GM20000 (cell line): ENCODE measurements around the gene NAT9.

Source experiments
- DNase-seq: peaks from one replicate; pipeline ENCODE4 v3.0.0; 2012; ENCODE audit warnings: low spot score
- TF ChIP-seq, protein P1 (sequence below): IDR thresholded peaks from 2 replicates; pipeline ENCODE4 v1.5.1; 2012; ENCODE audit warnings: mild to moderate bottlenecking, control low read depth; ENCODE audit errors: extremely low read depth, missing control alignments

Gene NAT9

DNA sequence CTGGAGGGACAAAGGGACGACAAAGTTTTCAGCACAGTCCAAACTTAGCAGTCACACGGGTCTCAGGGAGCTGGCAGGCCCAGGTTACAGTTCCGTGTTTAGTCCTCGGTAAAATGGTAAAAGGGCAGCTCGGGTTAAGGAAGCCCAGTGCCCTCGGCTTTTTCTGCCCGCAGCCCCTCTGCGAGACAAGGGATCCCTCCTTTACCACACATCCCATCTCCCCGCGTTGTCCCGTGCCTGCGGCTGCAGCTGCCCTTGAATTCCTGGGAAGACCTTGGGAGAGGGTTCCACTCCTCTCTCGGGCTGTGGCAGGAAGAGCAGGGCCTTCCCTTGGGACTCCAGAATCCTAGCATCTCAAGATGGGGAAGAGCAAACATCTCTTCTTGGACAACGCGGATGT lies 46.3 kb downstream of the NAT9 start:
- no peak for DNase-seq
- TF ChIP-seq, protein P1, sequence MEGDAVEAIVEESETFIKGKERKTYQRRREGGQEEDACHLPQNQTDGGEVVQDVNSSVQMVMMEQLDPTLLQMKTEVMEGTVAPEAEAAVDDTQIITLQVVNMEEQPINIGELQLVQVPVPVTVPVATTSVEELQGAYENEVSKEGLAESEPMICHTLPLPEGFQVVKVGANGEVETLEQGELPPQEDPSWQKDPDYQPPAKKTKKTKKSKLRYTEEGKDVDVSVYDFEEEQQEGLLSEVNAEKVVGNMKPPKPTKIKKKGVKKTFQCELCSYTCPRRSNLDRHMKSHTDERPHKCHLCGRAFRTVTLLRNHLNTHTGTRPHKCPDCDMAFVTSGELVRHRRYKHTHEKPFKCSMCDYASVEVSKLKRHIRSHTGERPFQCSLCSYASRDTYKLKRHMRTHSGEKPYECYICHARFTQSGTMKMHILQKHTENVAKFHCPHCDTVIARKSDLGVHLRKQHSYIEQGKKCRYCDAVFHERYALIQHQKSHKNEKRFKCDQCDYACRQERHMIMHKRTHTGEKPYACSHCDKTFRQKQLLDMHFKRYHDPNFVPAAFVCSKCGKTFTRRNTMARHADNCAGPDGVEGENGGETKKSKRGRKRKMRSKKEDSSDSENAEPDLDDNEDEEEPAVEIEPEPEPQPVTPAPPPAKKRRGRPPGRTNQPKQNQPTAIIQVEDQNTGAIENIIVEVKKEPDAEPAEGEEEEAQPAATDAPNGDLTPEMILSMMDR, result no peak

DNA sequence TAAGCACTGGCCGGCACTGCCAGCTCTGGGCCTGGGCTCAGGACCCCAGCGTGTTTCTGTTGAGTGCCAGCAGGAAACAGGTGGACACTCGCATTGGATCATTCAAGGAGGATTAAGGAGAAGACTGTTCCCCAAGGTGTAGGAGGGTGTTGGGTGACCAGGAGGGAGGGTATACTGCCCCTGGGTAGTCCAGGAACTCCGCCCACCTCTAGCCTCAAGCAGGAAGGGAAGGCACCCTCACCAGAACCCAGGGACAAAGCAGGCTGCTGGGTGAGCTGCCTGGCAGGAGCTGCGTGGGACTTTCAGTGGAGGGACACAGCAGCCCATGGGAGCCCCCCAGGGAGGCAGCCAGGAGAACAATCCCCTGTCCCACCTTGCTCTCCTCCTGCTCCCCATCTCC lies 46.8 kb downstream of the NAT9 start:
- TF ChIP-seq, protein P1, result no peak
- no peak for DNase-seq

GRCh38 chr17:74728702-74729075 lies 47.5 kb downstream of the NAT9 start:
- DNase-seq, result no peak
- TF ChIP-seq, protein P1, result no peak

GRCh38 chr17:74728033-74728701 lies 48.0 kb downstream of the NAT9 start:
- no peak for DNase-seq
- TF ChIP-seq, protein P1, result no peak

GRCh38 chr17:74725111-74725510 lies 51.0 kb downstream of the NAT9 start:
- no peak for DNase-seq
- TF ChIP-seq, protein P1, result no peak

- TF ChIP-seq, protein P1, result no peak
- no peak for DNase-seq
Observed at GRCh38 chr17:74723891-74724290, 52.3 kb downstream of the NAT9 start.

GRCh38 chr17:74722782-74723181 lies 53.4 kb downstream of the NAT9 start:
- TF ChIP-seq, protein P1, result no peak
- DNase-seq, result no peak
